K562 (cell line): ENCODE results near the gene CRYZL1. TPM values are rescaled to one million over a fixed set of nuclear protein-coding genes. Genes with fewer than 3 reads are reported as not detected.

ENCODE experiments used
- CTCFL ChIP-seq: IDR thresholded peaks from 2 replicates; pipeline ENCODE4 v1.6.1; 2011; ENCODE audit warnings: borderline replicate concordance, low read depth, mild to moderate bottlenecking, moderate library complexity, low read length; ENCODE audit not compliant: insufficient read depth, poor library complexity, severe bottlenecking
- DNMT1 ChIP-seq: fragments of 450-650 bp; IDR thresholded peaks from 2 replicates; pipeline ENCODE4 v1.6.1; 2016; ENCODE audit warnings: antibody characterized with exemption, mild to moderate bottlenecking
- EGR1 ChIP-seq: fragments of 450-650 bp; conservative IDR thresholded peaks from 2 replicates; pipeline ENCODE4 v1.6.1; 2017; ENCODE audit warnings: mild to moderate bottlenecking
- GATA2 ChIP-seq: sonication (generic); formaldehyde crosslinking; IDR thresholded peaks from 2 replicates; pipeline ENCODE4 v1.4.0; 2020; ENCODE audit warnings: mild to moderate bottlenecking, missing genetic modification reagents
- MGA ChIP-seq: fragments of 450-650 bp; IDR thresholded peaks from 2 replicates; pipeline ENCODE4 v1.6.1; 2016; ENCODE audit warnings: mild to moderate bottlenecking, moderate library complexity
- NR4A1 ChIP-seq, 2 experiments: fragments of 250-450 bp in 1 of 2; fragments of 450-650 bp in 1 of 2; sonication (Bioruptor Pico) in 1 of 2; IDR thresholded peaks; 2 replicates each; pipeline versions ENCODE4 v1.4.0 to v1.6.1; 2016 to 2020; ENCODE audit warnings: mild to moderate bottlenecking in 2 of 2, missing compliant biosample characterization in 1 of 2, missing genetic modification characterization in 1 of 2, moderate library complexity in 1 of 2
- RBM22 ChIP-seq: fragments of 200-400 bp; formaldehyde crosslinking; IDR thresholded peaks from 2 replicates; pipeline ENCODE4 v1.6.1; 2018; ENCODE audit warnings: low read length, low read depth; ENCODE audit not compliant: poor library complexity, severe bottlenecking
- SAFB ChIP-seq: fragments of 200-400 bp; formaldehyde crosslinking; IDR thresholded peaks from 2 replicates; pipeline ENCODE4 v1.6.1; 2017; ENCODE audit warnings: low read depth, low read length, borderline replicate concordance
- SMARCE1 ChIP-seq: fragments of 450-650 bp; IDR thresholded peaks from 2 replicates; pipeline ENCODE4 v1.7.1; 2016; ENCODE audit warnings: mild to moderate bottlenecking
- TCF15 ChIP-seq: fragments of 250-450 bp; sonication (Bioruptor Pico); IDR thresholded peaks from 2 replicates; pipeline ENCODE4 v1.8.0; 2022; ENCODE audit warnings: moderate library complexity, mild to moderate bottlenecking, inconsistent platforms
- TEAD1 ChIP-seq, 2 experiments: fragments of 450-650 bp in 1 of 2; sonication (generic) in 1 of 2; formaldehyde crosslinking; IDR thresholded peaks; 2 replicates each; pipeline versions ENCODE4 v1.4.0 to v1.8.0; 2020 to 2022; ENCODE audit warnings: mild to moderate bottlenecking in 2 of 2, missing genetic modification reagents in 1 of 2
- ZBTB17 ChIP-seq: fragments of 450-650 bp; formaldehyde crosslinking; IDR thresholded peaks from 2 replicates; pipeline ENCODE4 v1.4.0; 2020; ENCODE audit warnings: mild to moderate bottlenecking
- ZNF41 ChIP-seq: fragments of 250-450 bp; sonication (Bioruptor Pico); conservative IDR thresholded peaks from 2 replicates; pipeline ENCODE4 v1.4.0; 2020; ENCODE audit warnings: mild to moderate bottlenecking
- polyA plus RNA-seq, 8 experiments: library from polyadenylated mRNA; depleted of rRNA in 4 of 8; stranded (reverse) in 5 of 8; unstranded in 3 of 8; fragments of >200 nt; fragmentation: Nextera tagmentation in 2 of 8; fragmentation: Illumina TruSeq in 1 of 8; extraction: Ambion mirVana in 2 of 8; extraction: Trizol in 1 of 8; gene quantifications; 2 replicates each; pipeline versions ENCODE4 v1.2.1 to v1.2.3, GENCODE V29; 2011 to 2014; ENCODE audit warnings: inconsistent platforms in 1 of 8, missing spikeins in 1 of 8
- total RNA-seq, 7 experiments: library from RNA; depleted of rRNA in 6 of 7; stranded (reverse); fragments of >200 nt in 6 of 7; fragmentation: Illumina TruSeq in 2 of 7; extraction: Trizol in 2 of 7; gene quantifications; 2 replicates each; pipeline versions ENCODE4 v1.2.1 to v1.2.3, GENCODE V29; 2011 to 2021; ENCODE audit warnings: low replicate concordance in 1 of 7

Gene CRYZL1
- total and polyA plus RNA-seq, 9 of the 15 experiments (the other 6 are each of a cell fraction or from before 2014, with no cell fraction given), result 19.9 to 98.2 (median 39.2) TPM

GRCh38 chr21:33587792-33588484, 53.6 kb downstream of the CRYZL1 start (continued):
- TF ChIP-seq NR4A1 (CRISPR knock-in tag; IDR thresholded peaks at IDR 0.05) (no peak), NR4A1 (tag; IDR thresholded peaks at IDR 0.05) (0 out of 2 replicates have a peak, but pooled peaks have one; percentile 13), RBM22 (peak; percentile 94), CTCFL (peak; percentile 5), ZBTB17 (CRISPR knock-in tag) (peak; percentile 46; the same call in 1 of the 2 replicates), TEAD1 (CRISPR knock-in tag; IDR thresholded peaks at IDR 0.05) (no peak), SAFB (peak; percentile 58), SMARCE1 (peak; percentile 19; the same call in 1 of the 2 replicates), DNMT1 (no peak), TCF15 (CRISPR knock-in tag) (0 out of 2 replicates have a peak, but pooled peaks have one; percentile 40), GATA2 (peak; percentile 1; the same call in 1 of the 2 replicates), ZNF41 (CRISPR knock-in tag) (0 out of 2 replicates have a peak, but pooled peaks have one; percentile 9), MGA (peak; percentile 56), EGR1 (no peak)
